AG09319 (cell line): ENCODE data around the gene ADAMTSL2.

Experiments
- DNase-seq: peaks from one replicate; pipeline ENCODE4 v3.0.0-alpha.2; 2010; ENCODE audit warnings: low read depth; ENCODE audit errors: extremely low read depth
- CTCF ChIP-seq: IDR thresholded peaks from 2 replicates; pipeline ENCODE4 v1.5.1; 2011; ENCODE audit warnings: low read depth, mild to moderate bottlenecking, inconsistent platforms, low read length, moderate library complexity

Gene ADAMTSL2

DNA sequence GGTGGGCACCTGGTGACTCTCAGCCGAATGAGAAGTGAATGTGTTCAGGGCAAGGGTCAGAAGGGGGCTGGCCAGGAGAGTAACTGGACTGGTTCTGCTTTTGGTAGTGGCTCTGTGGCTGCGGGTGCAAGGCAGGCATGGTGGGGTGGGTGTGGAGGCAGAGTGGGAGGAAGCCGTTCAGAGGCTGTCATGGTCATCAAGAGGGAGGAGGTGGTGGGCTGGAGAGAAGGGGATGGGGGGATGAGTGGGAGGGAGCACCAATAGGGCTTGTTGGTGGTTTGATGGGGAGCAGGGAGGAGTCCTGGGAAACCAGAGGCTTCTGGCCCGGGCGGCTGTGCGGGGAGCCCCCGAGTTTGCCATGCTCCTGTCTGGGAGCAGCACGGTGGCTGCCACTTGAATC is 61.4 kb downstream of the ADAMTSL2 start:
- no peak for TF ChIP-seq CTCF
- no peak for DNase-seq

GRCh38 chr9:133597316-133597957 is 62.9 kb downstream of the ADAMTSL2 start:
- TF ChIP-seq CTCF: no peak
- no peak for DNase-seq

DNA sequence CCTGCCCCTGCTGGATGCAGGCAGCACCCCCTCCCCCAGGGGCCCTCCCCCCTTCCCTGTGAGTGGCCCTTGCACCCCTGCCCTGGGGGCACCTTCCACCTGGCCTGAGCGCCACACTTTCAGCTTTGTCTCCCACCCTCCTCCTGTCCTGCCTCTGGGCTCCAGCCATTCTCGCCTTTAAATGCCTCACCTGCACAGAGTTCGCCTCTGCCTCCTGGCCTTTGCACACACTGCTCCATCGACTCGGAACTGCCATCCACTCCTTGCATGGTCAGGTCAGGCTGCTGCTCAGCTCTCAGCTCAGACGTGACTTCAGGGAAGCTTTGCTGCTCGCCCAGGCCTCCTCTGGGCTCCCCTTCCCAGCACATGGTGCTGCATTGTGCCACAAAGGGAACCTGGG is 64.5 kb downstream of the ADAMTSL2 start:
- TF ChIP-seq CTCF: no peak
- no peak for DNase-seq

DNA sequence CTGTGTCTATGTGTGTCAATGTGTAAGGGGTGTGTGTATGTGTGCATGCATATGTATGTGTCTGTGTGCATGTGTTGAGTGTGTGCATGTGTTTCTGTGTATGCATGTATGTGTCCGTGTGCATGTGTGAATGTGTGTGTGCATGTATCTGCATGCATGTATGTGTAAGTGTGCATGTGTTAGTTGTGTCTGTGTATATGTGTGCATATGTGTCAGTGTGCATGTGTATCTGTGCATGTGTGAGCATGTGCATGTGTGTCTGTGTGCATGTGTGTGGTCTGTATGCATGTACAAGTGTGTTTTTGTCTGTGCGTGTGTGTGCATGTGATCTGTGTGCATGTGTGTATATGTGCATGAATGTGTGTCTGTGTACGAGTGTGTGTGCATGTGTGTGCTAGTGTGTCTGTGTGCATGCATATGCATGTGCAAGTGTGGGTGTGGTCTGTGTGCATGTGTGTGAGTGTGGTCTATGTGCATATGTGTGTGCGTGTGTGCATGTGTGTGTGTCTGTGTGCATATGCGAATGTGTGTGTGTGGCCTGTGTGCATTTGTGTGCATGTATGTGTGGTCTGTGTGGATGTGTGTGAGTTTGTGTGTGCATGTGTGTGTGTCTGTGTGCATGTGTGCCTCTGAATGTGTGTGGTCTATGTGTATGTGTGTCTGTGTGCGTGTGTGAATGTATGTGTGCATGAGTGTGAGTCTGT is 65.1 kb downstream of the ADAMTSL2 start:
- no peak for DNase-seq
- TF ChIP-seq CTCF: no peak

- DNase-seq: no peak
- TF ChIP-seq CTCF: no peak
Measured at GRCh38 chr9:133600739-133601138, 66.2 kb downstream of the ADAMTSL2 start.

- no peak for TF ChIP-seq CTCF
- no peak for DNase-seq
Measured at GRCh38 chr9:133601746-133602145, 67.2 kb downstream of the ADAMTSL2 start.

- DNase-seq: no peak
- no peak for TF ChIP-seq CTCF
Measured at GRCh38 chr9:133602277-133602676, 67.8 kb downstream of the ADAMTSL2 start.
